Measurements from ENCODE around the gene DHH.

The DHH gene
- long read RNA-seq, result 0 reads

DNA sequence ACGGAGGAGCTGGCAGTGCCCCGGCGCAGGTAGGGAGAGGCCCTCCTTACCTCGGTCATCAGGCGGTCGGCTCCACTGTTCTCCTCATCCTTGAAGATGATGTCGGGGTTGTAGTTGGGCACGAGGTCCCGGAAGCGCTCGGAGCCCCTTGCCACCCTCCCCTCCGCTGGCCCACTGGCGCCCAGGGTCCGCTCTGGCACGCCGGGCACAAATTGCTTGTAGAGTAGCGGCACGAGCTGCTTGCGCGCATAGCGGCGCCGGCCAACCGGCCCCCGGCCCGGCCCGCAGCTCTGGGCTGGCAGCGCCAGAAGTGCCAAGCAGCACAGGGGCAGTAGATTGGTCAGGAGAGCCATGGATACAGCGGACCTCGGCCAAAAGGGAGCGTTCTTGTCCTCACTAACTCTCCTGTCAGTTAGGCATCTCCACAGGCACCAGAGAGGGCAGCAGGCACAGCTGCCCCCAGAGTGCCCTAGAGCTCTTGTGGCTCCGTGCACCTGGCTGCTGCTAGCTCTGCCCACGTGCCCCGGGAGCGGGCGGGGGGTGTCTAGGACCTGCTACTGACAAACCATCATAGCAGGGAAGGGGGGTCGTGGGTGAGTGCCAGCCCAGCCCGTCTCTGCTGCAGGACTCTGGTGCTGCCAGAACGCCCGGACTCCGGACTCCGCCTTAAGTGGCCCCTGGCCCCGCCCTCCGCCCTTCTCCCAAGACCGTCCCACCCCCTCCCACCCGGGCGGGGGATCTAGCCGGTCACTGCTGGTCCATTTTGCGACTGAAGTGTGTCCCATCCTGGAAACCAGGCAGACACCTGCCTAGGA, at the start of gene DHH:
Gene DHH (minus strand): TSS at position 642 of the 815 bp plus-strand sequence. CDS start 289 bp downstream, at position 353.
- Histone ChIP-seq H3K27ac (replicated peaks) (no peak within 1 kb of the TSS), H3K27me3 (ENCODE audit: insufficient read depth, poor library complexity, severe bottlenecking) (peaks cover 44% of the 10 kb centered on the region), H3K4me3 (replicated peaks; ENCODE audit: insufficient read depth, low read length) (no peak within 1 kb of the TSS)
- TF ChIP-seq, protein P1, sequence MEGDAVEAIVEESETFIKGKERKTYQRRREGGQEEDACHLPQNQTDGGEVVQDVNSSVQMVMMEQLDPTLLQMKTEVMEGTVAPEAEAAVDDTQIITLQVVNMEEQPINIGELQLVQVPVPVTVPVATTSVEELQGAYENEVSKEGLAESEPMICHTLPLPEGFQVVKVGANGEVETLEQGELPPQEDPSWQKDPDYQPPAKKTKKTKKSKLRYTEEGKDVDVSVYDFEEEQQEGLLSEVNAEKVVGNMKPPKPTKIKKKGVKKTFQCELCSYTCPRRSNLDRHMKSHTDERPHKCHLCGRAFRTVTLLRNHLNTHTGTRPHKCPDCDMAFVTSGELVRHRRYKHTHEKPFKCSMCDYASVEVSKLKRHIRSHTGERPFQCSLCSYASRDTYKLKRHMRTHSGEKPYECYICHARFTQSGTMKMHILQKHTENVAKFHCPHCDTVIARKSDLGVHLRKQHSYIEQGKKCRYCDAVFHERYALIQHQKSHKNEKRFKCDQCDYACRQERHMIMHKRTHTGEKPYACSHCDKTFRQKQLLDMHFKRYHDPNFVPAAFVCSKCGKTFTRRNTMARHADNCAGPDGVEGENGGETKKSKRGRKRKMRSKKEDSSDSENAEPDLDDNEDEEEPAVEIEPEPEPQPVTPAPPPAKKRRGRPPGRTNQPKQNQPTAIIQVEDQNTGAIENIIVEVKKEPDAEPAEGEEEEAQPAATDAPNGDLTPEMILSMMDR (IDR thresholded peaks at IDR 0.05; ENCODE audit: insufficient read depth, low read length), result no peak
- TF ChIP-seq, protein P2, sequence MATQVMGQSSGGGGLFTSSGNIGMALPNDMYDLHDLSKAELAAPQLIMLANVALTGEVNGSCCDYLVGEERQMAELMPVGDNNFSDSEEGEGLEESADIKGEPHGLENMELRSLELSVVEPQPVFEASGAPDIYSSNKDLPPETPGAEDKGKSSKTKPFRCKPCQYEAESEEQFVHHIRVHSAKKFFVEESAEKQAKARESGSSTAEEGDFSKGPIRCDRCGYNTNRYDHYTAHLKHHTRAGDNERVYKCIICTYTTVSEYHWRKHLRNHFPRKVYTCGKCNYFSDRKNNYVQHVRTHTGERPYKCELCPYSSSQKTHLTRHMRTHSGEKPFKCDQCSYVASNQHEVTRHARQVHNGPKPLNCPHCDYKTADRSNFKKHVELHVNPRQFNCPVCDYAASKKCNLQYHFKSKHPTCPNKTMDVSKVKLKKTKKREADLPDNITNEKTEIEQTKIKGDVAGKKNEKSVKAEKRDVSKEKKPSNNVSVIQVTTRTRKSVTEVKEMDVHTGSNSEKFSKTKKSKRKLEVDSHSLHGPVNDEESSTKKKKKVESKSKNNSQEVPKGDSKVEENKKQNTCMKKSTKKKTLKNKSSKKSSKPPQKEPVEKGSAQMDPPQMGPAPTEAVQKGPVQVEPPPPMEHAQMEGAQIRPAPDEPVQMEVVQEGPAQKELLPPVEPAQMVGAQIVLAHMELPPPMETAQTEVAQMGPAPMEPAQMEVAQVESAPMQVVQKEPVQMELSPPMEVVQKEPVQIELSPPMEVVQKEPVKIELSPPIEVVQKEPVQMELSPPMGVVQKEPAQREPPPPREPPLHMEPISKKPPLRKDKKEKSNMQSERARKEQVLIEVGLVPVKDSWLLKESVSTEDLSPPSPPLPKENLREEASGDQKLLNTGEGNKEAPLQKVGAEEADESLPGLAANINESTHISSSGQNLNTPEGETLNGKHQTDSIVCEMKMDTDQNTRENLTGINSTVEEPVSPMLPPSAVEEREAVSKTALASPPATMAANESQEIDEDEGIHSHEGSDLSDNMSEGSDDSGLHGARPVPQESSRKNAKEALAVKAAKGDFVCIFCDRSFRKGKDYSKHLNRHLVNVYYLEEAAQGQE (IDR thresholded peaks at IDR 0.05; ENCODE audit: insufficient replicate concordance, low read depth), result no peak
- TF ChIP-seq POLR2AphosphoS5 (IDR thresholded peaks at IDR 0.05; ENCODE audit: low read depth), result no peak
- TF ChIP-seq SPI1 (IDR thresholded peaks at IDR 0.05; ENCODE audit: borderline replicate concordance, low read depth), result no peak
- TF ChIP-seq GABPA (IDR thresholded peaks at IDR 0.05; ENCODE audit: low read depth), result no peak
- DNase-seq (ENCODE audit: low read depth in 1 of 2, low spot score in 1 of 2), result no peak

DNA sequence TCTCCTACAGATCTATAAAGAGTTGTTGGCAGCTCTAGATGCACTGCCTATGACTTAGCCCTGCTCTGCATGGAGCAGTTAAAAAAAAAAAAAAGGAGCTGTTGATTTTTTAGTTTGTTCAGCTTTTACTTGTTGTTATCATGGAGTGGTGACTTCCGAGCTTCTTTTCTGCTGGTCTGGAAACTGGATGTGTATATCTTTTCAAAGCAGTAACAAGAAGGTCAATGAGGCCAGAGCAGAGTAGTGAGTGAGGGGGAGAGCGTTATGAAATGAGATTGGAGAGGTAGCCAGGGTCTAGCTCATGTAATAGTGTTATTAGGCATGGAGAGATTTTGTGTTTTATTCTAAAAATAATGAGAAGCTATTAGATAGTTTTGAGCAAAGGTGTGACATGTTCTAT, 49.8 kb upstream of the DHH start:
- no peak for DNase-seq (ENCODE audit: low read depth in 1 of 2, low spot score in 1 of 2)
- Histone ChIP-seq H3K27ac (replicated peaks) (no peak overlapping the region), H3K4me3 (replicated peaks; ENCODE audit: insufficient read depth, low read length) (no peak overlapping the region), H3K27me3 (ENCODE audit: insufficient read depth, poor library complexity, severe bottlenecking) (no peaks in the 10 kb centered on the region)
- TF ChIP-seq, protein P1 (IDR thresholded peaks at IDR 0.05; ENCODE audit: insufficient read depth, low read length), result no peak
- TF ChIP-seq, protein P2 (IDR thresholded peaks at IDR 0.05; ENCODE audit: insufficient replicate concordance, low read depth), result no peak
- TF ChIP-seq GABPA (IDR thresholded peaks at IDR 0.05; ENCODE audit: low read depth), result no peak
- no peak for TF ChIP-seq SPI1 (IDR thresholded peaks at IDR 0.05; ENCODE audit: borderline replicate concordance, low read depth)
- TF ChIP-seq POLR2AphosphoS5 (IDR thresholded peaks at IDR 0.05; ENCODE audit: low read depth), result no peak

DNA sequence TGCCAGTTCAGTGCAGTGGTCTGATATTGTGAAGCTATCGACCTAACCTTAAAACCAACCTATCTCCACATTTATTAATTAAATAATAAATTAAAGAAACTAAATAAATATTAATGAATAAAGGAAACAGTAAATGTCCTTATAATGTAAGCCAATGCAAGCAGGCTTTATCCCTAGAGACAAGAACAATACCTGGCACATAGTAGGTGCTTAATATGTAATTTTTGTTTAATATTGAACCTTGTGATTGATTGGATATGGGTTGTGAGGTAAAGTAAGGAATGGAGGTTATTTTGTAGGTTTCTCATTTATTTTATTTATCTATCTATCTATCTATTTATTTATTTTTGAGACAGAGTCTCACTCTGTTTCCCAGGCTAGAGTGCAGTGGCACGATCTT, 44.4 kb upstream of the DHH start:
- TF ChIP-seq, protein P1 (IDR thresholded peaks at IDR 0.05; ENCODE audit: insufficient read depth, low read length), result no peak
- TF ChIP-seq POLR2AphosphoS5 (IDR thresholded peaks at IDR 0.05; ENCODE audit: low read depth) (no peak), SPI1 (IDR thresholded peaks at IDR 0.05; ENCODE audit: borderline replicate concordance, low read depth) (no peak), GABPA (IDR thresholded peaks at IDR 0.05; ENCODE audit: low read depth) (no peak)
- TF ChIP-seq, protein P2 (IDR thresholded peaks at IDR 0.05; ENCODE audit: insufficient replicate concordance, low read depth), result no peak
- no peak overlapping the region for H3K4me3 ChIP-seq (replicated peaks; ENCODE audit: insufficient read depth, low read length)
- no peaks in the 10 kb centered on the region for H3K27me3 ChIP-seq (ENCODE audit: insufficient read depth, poor library complexity, severe bottlenecking)
- H3K27ac ChIP-seq (replicated peaks), result no peak overlapping the region
- DNase-seq (ENCODE audit: low read depth in 1 of 2, low spot score in 1 of 2), result no peak

Data from HL-60 (cell line).